Thyroid gland (tissue), 4 donors: ENCODE results near the gene RORB.

ENCODE experiments used
- CTCF ChIP-seq, 6 experiments: fragments of 200-600 bp in 3 of 6; fragments of 450-650 bp in 3 of 6; sonication (generic) in 3 of 6; IDR thresholded peaks; one replicate each; pipeline ENCODE4 v1.5.1; 2016 to 2019; ENCODE audit warnings: antibody characterized with exemption in 6 of 6, mild to moderate bottlenecking in 2 of 6, inconsistent platforms in 1 of 6, moderate library complexity in 1 of 6
- POLR2A ChIP-seq, 2 donors: fragments of 450-650 bp; IDR thresholded peaks; one replicate each; pipeline ENCODE4 v1.6.1; 2017; ENCODE audit warnings: antibody characterized with exemption in 2 of 2, mild to moderate bottlenecking in 2 of 2, moderate library complexity in 1 of 2

GRCh38 chr9:74493512-74493911 is 3.6 kb upstream of the RORB start:
- TF ChIP-seq CTCF (IDR thresholded peaks at IDR 0.05) (no peak), POLR2A (IDR thresholded peaks at IDR 0.05) (no peak)
